ENCODE data around the gene MOB3A. TPM values are rescaled to one million over a fixed set of nuclear protein-coding genes. Genes with fewer than 3 reads are reported as not detected.

The MOB3A gene
- total and polyA plus RNA-seq, 9 of the 15 experiments (the other 6 are each of a cell fraction or from before 2014, with no cell fraction given) = 1.1 to 24.1 (median 6.0) TPM

DNA sequence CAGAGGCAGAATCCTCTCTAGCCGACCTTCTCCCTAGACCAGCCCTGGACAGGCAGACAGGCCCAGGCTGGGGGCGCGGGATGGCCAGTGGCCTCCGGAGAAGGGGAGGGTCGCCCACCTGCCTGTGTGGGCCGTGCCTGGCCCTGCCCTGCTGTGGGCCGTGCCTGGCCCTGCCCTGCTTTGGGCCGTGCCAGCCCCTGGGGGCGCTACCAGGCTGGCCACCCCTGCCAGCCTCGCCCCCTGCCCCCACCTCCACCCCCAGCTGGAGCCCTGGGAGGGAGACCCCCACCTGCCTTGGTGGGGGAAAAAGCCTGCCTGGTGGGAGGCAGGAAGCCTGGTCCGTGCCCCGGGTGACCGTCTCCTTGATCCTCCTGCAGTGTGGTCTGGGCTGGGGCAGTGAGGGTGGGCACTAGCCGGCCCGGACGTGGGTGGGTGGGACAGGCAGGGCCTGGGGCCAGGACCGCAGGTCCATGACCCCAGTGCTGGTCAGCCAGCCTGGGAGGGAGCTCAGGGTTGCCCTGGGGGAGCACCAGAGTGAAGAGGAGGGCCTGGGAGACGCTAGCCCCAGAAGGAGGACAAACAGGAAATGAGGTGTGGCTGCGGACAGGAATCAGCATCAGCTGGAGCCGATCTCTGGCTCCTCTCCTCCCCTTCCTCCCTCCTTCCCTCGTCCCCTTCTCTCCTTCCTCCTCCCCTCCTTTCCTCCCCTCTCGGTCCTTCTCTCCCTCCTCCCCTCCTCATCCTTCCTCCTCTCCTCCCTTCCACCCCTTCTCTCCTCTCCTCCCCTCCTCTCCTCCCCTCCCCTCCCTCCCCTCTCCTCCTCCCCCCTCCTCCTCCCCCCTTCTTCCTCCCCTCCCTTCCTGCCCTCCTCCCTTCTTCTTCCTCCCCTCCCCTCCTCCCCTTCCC lies 39.9 kb downstream of the MOB3A start (continued):
- peak; percentile 95 for TF ChIP-seq MTA1 (IDR thresholded peaks at IDR 0.05; ENCODE audit: borderline replicate concordance)
- TF ChIP-seq HNRNPK (IDR thresholded peaks at IDR 0.05; ENCODE audit: low read depth, low read length, poor library complexity, severe bottlenecking) = peak; percentile 80

DNA sequence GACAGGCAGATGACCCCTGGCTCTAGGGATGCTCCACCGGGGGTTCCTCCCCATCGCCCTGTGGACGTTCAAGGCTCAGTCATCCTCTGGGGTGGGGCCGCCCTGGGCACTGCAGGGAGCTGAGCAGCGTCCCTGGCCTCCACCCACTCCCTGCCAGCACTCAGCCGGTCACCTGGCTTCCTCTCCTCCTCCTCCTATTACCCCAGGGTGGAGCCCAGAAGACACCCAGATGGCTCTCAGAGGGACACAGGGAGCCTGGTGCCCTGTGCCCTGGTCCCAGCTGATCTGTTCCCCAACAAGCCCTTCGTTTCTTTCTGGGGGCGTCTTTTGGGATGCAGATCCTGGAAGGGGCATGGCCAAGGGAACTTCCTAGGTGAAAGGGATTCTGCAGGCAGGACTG lies 41.4 kb downstream of the MOB3A start:
- Histone ChIP-seq H3K9me1 (ENCODE audit: control insufficient read depth, insufficient read depth, low read length) (peaks cover 4% of the 10 kb centered on the region), H3K4me3 (no peak overlapping the region), H3K27ac (ENCODE audit: extremely low read depth, low read depth, low read length) (0 out of 3 replicates have a peak overlapping the region, but pooled peaks have one; percentile 22), H3K4me2 (ENCODE audit: insufficient read depth, low read length) (no peak overlapping the region; the same call in 1 of the 2 replicates), H2AFZ (ENCODE audit: low read depth, low read length) (no peak overlapping the region), H3K4me1 (replicated peaks in 1 of 2; ENCODE audit: control insufficient read depth in 2 of 2, insufficient read depth in 2 of 2, low read length in 2 of 2) (peaks cover 53 to 80% of the 10 kb centered on the region in 2 experiments), H3K9ac (ENCODE audit: insufficient read depth in 1 of 2, low read depth in 2 of 2, low read length in 2 of 2) (peak overlapping the region in 1 of 2 experiments; percentile 77; a peak in 2 of 4 replicates), H3K27me3 (ENCODE audit: control insufficient read depth in 2 of 2, insufficient read depth in 2 of 2, low read length in 2 of 2) (no peaks in the 10 kb centered on the region), H3K9me3 (replicated peaks; ENCODE audit: control insufficient read depth, insufficient read depth, low read depth, low read length) (no peaks in the 10 kb centered on the region), H3K36me3 (ENCODE audit: control insufficient read depth, insufficient read depth, low read length) (peaks cover 2% of the 10 kb centered on the region; the same call in 2 of the 3 replicates), H3K79me2 (ENCODE audit: control insufficient read depth, insufficient read depth, low read length) (peaks cover 17% of the 10 kb centered on the region), H4K20me1 (replicated peaks; ENCODE audit: control insufficient read depth, insufficient read depth, low read length) (peaks cover 8% of the 10 kb centered on the region)
- WGBS (ENCODE audit: insufficient coverage, low coverage, missing lambda C conversion rate) = 68% methylated on average over 6 of the region's 8 CpGs
- CTCF ChIA-PET (ENCODE audit: low intra/inter-chr PET ratio) = no interaction called here
- no TSS peak for BruUV-seq (replicated peaks)
- 0 out of 2 replicates have a peak, but pooled peaks have one; percentile 18 for TF ChIP-seq RBFOX2 (IDR thresholded peaks at IDR 0.05; ENCODE audit: low read depth, low read length)
- no peak for TF ChIP-seq HLTF (IDR thresholded peaks at IDR 0.05)
- peak; percentile 28; the same call in 1 of the 2 replicates for TF ChIP-seq POLR2G (IDR thresholded peaks at IDR 0.05; ENCODE audit: low read depth, low read length)
- in situ Hi-C loops (cut with MboI) = no loop called here
- ATAC-seq (no peak), FAIRE-seq (no peak), DNase-seq (ENCODE audit: extremely low read depth in 1 of 4, low spot score in 3 of 4) (no peak)
- POLR2A ChIA-PET = no interaction called here
- intact Hi-C loops (cut with micrococcal nuclease) = no loop called here

Data from K562 (cell line).